HEK293T (cell line): Measurements from ENCODE around the gene SPATA21.

ENCODE experiments used
- HDGF ChIP-seq: fragments of 450-650 bp; IDR thresholded peaks from 2 replicates; pipeline ENCODE4 v1.6.1; 2017; ENCODE audit warnings: antibody characterized with exemption, borderline replicate concordance
- ZNF384 ChIP-seq: fragments of 450-650 bp; IDR thresholded peaks from 2 replicates; pipeline ENCODE4 v1.6.1; 2016

DNA sequence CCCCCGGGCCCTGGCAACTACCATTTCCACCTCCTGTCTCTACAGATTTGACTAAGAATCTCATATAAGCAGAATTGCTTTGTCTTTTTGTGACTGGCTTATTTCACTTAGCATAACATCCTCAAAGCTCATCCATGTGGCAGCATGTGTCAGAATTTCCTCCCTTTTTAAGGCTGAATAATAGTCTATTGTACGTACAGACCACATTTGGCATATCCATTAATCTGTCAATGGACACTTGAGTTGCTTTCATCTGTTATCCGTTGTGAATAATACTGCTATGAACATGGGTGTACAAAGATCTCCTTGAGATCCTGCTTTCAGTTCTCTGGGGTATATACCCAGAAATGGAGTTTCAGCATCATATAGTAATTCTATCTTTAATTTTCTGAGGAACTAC is 24.0 kb downstream of the SPATA21 start:
- no peak for TF ChIP-seq ZNF384
- no peak for TF ChIP-seq HDGF
